ENCODE results near the gene MAN1A2. TPM values are rescaled to one million over a fixed set of nuclear protein-coding genes. Genes with fewer than 3 reads are reported as not detected.
"Not testable (repeated sequence)": the region's sequence is repeated elsewhere in the genome, so short reads cannot be mapped to it uniquely, and the experiment has no call there.

MAN1A2 gene
- total RNA-seq, 2 donors from 2014 or later, result 43.8 to 63.6 TPM

DNA sequence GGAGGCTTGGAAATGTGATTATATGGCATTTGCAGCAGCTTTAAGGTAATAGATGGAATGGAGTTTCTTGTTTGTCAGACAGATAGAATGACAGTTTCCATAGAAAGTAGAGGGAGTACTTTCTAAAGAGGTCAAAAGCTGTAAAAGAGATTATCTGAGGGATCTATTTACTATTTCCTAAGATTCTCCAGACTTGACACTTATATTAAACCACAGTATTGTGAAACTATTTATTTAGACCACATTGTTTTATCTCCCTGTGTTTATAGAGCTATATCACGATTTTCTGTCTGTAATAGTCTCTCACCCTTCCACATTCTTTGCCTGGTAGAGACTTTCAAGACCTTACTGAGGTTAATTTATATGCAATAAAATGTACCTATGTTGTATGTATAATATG lies 66.7 kb downstream of the MAN1A2 start:
- no peak for TF ChIP-seq POLR2AphosphoS5 (IDR thresholded peaks at IDR 0.05)
- TF ChIP-seq, protein P1, sequence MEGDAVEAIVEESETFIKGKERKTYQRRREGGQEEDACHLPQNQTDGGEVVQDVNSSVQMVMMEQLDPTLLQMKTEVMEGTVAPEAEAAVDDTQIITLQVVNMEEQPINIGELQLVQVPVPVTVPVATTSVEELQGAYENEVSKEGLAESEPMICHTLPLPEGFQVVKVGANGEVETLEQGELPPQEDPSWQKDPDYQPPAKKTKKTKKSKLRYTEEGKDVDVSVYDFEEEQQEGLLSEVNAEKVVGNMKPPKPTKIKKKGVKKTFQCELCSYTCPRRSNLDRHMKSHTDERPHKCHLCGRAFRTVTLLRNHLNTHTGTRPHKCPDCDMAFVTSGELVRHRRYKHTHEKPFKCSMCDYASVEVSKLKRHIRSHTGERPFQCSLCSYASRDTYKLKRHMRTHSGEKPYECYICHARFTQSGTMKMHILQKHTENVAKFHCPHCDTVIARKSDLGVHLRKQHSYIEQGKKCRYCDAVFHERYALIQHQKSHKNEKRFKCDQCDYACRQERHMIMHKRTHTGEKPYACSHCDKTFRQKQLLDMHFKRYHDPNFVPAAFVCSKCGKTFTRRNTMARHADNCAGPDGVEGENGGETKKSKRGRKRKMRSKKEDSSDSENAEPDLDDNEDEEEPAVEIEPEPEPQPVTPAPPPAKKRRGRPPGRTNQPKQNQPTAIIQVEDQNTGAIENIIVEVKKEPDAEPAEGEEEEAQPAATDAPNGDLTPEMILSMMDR (IDR thresholded peaks at IDR 0.05), result no peak
- DNase-seq (ENCODE audit: low spot score), result no peak
- no peaks in the 10 kb centered on the region for H3K27me3 ChIP-seq (replicated peaks; ENCODE audit: insufficient read depth)
- WGBS, result 33% methylated on average over 1 of the region's 1 CpG
- H3K9me3 ChIP-seq, result no peaks in the 10 kb centered on the region
- H3K27ac ChIP-seq, result no peak overlapping the region
- intact Hi-C loops (cut with DNase I), result no loop called here
- H3K36me3 ChIP-seq, result no peaks in the 10 kb centered on the region
- H3K4me3 ChIP-seq, result no peak overlapping the region
- H3K4me1 ChIP-seq (replicated peaks), result no peaks in the 10 kb centered on the region

DNA sequence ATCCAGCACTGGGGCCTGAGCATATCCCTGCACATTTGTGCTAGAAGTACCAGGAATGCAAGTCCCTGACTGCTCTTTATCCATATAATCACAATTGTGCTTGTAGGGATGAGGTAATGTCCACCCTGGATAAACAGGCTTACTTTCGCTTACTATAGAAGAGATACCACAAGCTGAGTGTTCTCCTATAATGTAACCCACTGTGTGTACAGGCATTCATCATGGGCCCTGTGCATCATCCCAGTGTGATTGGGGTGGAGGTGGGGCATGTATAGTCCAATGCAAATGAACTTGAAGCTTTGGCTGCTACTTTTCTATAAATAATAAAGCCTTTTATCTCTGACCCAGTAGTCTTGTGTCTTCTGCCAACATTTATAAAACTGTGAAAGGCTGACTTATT lies 69.3 kb downstream of the MAN1A2 start:
- no peaks in the 10 kb centered on the region for H3K36me3 ChIP-seq
- no peak for DNase-seq (ENCODE audit: low spot score)
- H3K4me3 ChIP-seq, result no peak overlapping the region
- no peak overlapping the region for H3K27ac ChIP-seq
- no peaks in the 10 kb centered on the region for H3K4me1 ChIP-seq (replicated peaks)
- no peak for TF ChIP-seq POLR2AphosphoS5 (IDR thresholded peaks at IDR 0.05)
- TF ChIP-seq, protein P1 (IDR thresholded peaks at IDR 0.05), result no peak
- no peak for TF ChIP-seq POLR2A (IDR thresholded peaks at IDR 0.05)
- intact Hi-C loops (cut with DNase I), result no loop called here
- H3K9me3 ChIP-seq, result no peaks in the 10 kb centered on the region
- no peaks in the 10 kb centered on the region for H3K27me3 ChIP-seq (replicated peaks; ENCODE audit: insufficient read depth)
- 100% methylated on average over 1 of the region's 1 CpG for WGBS

DNA sequence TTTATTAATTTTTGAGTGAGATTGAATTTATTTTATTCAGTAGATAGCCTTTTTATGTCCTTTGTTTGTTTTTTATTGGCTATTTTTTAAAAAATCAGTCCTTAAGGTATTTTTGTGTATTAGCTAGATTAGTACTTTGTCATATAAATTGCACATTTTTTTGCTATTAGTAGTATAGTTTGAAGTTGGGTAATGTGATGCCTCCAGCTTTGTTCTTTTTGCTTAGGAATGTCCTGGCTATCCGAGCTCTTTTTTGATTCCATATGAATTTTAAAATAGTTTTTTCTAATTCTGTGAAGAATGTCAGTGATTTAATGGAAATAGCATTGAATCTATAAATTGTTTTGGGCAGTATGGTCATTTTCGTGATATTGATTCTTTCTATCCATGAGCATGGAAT lies 80.4 kb downstream of the MAN1A2 start:
- WGBS, result 95% methylated on average over 2 of the region's 2 CpGs
- DNase-seq (ENCODE audit: low spot score), result no peak
- Histone ChIP-seq H3K4me3 (no peak overlapping the region), H3K27ac (no peak overlapping the region), H3K4me1 (replicated peaks) (no peaks in the 10 kb centered on the region), H3K27me3 (replicated peaks; ENCODE audit: insufficient read depth) (no peaks in the 10 kb centered on the region), H3K9me3 (no peaks in the 10 kb centered on the region), H3K36me3 (no peaks in the 10 kb centered on the region)
- intact Hi-C loops (cut with DNase I), result no loop called here
- TF ChIP-seq POLR2A (IDR thresholded peaks at IDR 0.05), result no peak
- no peak for TF ChIP-seq POLR2AphosphoS5 (IDR thresholded peaks at IDR 0.05)
- TF ChIP-seq, protein P1 (IDR thresholded peaks at IDR 0.05), result no peak

DNA sequence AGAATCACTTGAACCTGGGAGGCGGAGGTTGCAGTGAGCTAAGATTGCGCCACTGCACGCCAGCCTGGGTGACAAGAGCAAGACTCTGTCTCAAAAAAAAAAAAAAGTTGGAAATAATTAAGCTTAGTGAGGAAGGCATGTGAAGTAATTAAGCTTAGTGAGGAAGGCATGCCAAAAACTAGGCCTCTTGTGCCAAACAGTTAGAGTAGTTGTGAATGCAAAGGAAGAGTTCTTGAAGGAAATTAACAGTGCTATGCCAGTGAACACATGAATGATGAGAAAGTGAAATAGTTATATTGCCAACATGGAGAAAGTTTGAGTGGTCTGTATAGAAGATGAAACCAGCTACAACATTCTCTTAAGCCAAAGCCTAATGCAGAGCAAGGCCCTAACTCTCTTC lies 85.0 kb downstream of the MAN1A2 start:
- DNase-seq (ENCODE audit: low spot score), result no peak
- intact Hi-C loops (cut with DNase I), result no loop called here
- TF ChIP-seq POLR2AphosphoS5 (IDR thresholded peaks at IDR 0.05) (no peak), POLR2A (IDR thresholded peaks at IDR 0.05) (no peak)
- TF ChIP-seq, protein P1 (IDR thresholded peaks at IDR 0.05), result no peak
- no peaks in the 10 kb centered on the region for H3K4me1 ChIP-seq (replicated peaks)
- no peaks in the 10 kb centered on the region for H3K36me3 ChIP-seq
- WGBS, result 97% methylated on average over 3 of the region's 3 CpGs
- H3K27me3 ChIP-seq (replicated peaks; ENCODE audit: insufficient read depth), result no peaks in the 10 kb centered on the region
- H3K9me3 ChIP-seq, result no peaks in the 10 kb centered on the region
- no peak overlapping the region for H3K4me3 ChIP-seq
- H3K27ac ChIP-seq, result no peak overlapping the region

DNA sequence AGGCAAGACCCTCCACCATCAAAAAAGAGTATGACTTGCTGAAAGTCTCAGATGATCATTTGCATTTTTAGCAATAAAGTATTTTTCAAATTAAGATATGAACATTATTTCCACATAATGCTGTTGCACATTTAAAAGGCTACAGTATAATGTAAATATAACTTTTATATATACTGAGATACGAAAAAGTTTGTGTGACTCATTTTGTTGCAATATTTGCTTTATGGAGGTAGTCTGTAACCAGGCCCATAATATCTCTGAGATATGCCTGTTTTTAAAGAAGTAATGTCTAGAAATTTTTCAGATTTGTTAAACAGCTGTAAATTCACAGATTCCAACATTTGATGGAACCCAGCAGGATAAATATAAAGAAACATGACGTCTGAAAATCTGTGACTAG lies 86.7 kb downstream of the MAN1A2 start:
- 90% methylated on average over 2 of the region's 2 CpGs for WGBS
- DNase-seq (ENCODE audit: low spot score), result no peak

DNA sequence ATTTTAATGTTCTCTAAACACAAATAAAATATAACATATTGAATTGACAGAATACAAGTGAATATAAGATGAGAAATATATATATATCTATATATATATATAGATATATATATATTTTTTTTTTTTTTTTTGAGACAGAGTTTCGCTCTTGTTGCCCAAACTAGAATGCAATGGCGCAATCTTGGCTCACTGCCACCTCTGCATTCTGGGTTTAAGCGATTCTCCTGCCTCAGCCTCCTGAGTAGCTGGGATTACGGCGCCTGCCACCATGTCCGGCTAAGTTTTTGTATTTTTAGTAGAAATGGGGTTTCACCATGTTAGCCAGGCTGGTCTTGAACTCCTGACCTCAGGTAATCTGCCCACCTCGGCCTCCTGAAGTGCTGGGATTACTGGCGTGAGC lies 91.2 kb downstream of the MAN1A2 start:
- not testable (repeated sequence) for H3K27me3 ChIP-seq (replicated peaks; ENCODE audit: insufficient read depth)

More for the DNA sequence above, 86.7 kb downstream of the MAN1A2 start:
- H3K9me3 ChIP-seq, result no peaks in the 10 kb centered on the region
- no peaks in the 10 kb centered on the region for H3K36me3 ChIP-seq
- no peak overlapping the region for H3K27ac ChIP-seq
- H3K4me3 ChIP-seq, result no peak overlapping the region
- no peak for TF ChIP-seq POLR2AphosphoS5 (IDR thresholded peaks at IDR 0.05)
- TF ChIP-seq POLR2A (IDR thresholded peaks at IDR 0.05), result no peak
- no peaks in the 10 kb centered on the region for H3K4me1 ChIP-seq (replicated peaks)
- intact Hi-C loops (cut with DNase I), result no loop called here
- H3K27me3 ChIP-seq (replicated peaks; ENCODE audit: insufficient read depth), result no peaks in the 10 kb centered on the region

More for the DNA sequence above, 91.2 kb downstream of the MAN1A2 start:
- H3K4me1 ChIP-seq (replicated peaks); H3K36me3 ChIP-seq; intact Hi-C loops (cut with DNase I); H3K4me3 ChIP-seq; H3K9me3 ChIP-seq; DNase-seq (ENCODE audit: low spot score); H3K27ac ChIP-seq: not testable (repeated sequence)
- WGBS, result 96% methylated on average over 8 of the region's 8 CpGs

Data from prostate gland (tissue), 2 donors.